BE2C (cell line): ENCODE results near the gene MAEA. TPM values are rescaled to one million over a fixed set of nuclear protein-coding genes. Genes with fewer than 3 reads are reported as not detected.

ENCODE experiments used
- DNase-seq: peaks from one replicate; pipeline ENCODE4 v3.0.0-alpha.2; 2020
- H3K27me3 ChIP-seq: fragments of 250-450 bp; sonication (Bioruptor Pico); 2 replicates; pipeline ENCODE4 v1.5.1; 2020; ENCODE audit warnings: mild to moderate bottlenecking
- H3K36me3 ChIP-seq: fragments of 250-450 bp; sonication (Bioruptor Pico); 2 replicates; pipeline ENCODE4 v1.5.1; 2020; ENCODE audit warnings: mild to moderate bottlenecking
- H3K4me1 ChIP-seq: fragments of 250-450 bp; sonication (Bioruptor Pico); 2 replicates; pipeline ENCODE4 v1.5.1; 2020
- H3K4me3 ChIP-seq: 2 replicates; pipeline ENCODE4 v1.5.1; 2011; ENCODE audit warnings: low read depth, low read length
- H3K9me3 ChIP-seq: fragments of 250-450 bp; sonication (Bioruptor Pico); 2 replicates; pipeline ENCODE4 v1.5.1; 2020
- polyA plus RNA-seq: library from polyadenylated mRNA; unstranded; fragments of >200 nt; gene quantifications from one replicate; pipeline ENCODE4 v1.2.1, GENCODE V29; 2012; ENCODE audit warnings: low read depth, missing spikeins; ENCODE audit not compliant: insufficient read length, insufficient read depth
- TF ChIP-seq, protein P1 (sequence below): IDR thresholded peaks from 2 replicates; pipeline ENCODE4 v1.5.1; 2012; ENCODE audit warnings: mild to moderate bottlenecking, low read depth, low read length

Gene MAEA
- polyA plus RNA-seq = 247 TPM

DNA sequence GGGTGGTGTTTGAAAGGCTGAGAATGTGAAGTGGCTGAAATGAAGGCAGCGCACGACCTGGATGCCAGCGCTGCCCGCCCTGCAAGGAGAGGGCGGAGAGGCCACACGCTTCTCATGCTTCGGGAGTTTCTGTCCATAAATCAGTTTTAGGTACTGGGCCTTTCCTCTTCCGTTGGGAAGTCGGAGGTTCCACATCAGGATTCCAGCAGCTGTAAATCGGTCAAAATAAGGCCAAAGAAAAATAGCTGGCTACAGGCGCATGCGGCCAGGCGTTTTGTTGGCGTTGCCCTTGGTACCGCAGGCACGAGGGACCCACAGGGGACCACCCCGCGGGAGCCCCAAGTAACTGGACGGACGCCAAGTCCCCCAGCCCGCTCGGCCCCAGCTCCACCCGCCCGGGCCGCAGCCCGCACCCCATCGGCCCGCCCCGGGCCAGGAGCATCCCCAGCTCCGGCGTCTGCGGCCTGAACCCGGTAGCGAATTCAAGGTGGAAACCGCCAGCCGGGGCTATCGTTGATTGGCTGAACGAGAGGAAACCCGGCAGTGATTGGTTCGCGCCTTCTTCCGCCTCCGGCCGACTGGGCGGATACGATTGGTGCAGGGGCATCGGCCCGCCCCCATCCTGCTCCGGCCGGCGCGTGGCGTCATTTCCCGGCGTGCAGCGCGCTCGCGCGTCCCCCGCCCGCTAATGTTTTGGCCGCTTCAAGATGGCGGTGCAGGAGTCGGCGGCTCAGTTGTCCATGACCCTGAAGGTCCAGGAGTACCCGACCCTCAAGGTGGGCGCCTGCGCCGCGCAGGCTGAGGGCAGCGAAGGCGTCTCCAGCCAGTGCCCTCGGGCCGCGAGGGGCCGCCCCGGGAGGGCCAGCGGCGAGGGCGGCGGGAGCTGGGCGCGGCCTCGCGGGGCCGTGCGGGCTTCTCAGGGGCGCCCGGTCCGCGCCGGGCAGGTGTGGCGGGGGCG lies at the start of gene MAEA:
TSS of gene MAEA (plus strand) at position 685 of the 958 bp plus-strand sequence. CDS start at position 708, 23 bp downstream.
- DNase-seq = peak; percentile 97
- H3K4me1 ChIP-seq = no peaks in the 10 kb centered on the region; the same call in 1 of the 2 replicates

DNA sequence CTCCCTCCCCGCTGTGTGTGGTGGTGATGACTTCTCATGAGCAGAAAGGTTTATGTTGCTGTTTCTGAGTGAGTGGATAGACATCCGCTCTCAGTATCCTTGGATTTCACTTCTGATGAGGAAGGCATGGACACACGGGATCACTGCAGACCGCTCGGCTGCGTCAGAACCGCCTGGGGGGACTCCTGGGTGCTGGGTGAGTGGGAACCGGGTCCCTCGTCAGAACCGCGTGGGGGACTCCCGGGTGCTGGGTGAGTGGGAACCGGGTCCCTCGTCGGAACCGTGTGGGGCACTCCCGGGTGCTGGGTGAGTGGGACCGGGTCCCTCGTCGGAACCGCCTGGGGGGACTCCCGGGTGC lies 49.8 kb upstream of the MAEA start:
- no peak overlapping the region for H3K4me3 ChIP-seq
- H3K4me1 ChIP-seq = no peaks in the 10 kb centered on the region
- H3K9me3 ChIP-seq = no peaks in the 10 kb centered on the region
- no peaks in the 10 kb centered on the region for H3K27me3 ChIP-seq
- peaks cover 40% of the 10 kb centered on the region for H3K36me3 ChIP-seq
- TF ChIP-seq, protein P1, sequence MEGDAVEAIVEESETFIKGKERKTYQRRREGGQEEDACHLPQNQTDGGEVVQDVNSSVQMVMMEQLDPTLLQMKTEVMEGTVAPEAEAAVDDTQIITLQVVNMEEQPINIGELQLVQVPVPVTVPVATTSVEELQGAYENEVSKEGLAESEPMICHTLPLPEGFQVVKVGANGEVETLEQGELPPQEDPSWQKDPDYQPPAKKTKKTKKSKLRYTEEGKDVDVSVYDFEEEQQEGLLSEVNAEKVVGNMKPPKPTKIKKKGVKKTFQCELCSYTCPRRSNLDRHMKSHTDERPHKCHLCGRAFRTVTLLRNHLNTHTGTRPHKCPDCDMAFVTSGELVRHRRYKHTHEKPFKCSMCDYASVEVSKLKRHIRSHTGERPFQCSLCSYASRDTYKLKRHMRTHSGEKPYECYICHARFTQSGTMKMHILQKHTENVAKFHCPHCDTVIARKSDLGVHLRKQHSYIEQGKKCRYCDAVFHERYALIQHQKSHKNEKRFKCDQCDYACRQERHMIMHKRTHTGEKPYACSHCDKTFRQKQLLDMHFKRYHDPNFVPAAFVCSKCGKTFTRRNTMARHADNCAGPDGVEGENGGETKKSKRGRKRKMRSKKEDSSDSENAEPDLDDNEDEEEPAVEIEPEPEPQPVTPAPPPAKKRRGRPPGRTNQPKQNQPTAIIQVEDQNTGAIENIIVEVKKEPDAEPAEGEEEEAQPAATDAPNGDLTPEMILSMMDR = no peak
- no peak for DNase-seq

More for the DNA sequence above, at the start of gene MAEA:
- TF ChIP-seq, protein P1 = no peak
- Histone ChIP-seq H3K4me3 (peak within 1 kb of the TSS; percentile 95), H3K27me3 (no peaks in the 10 kb centered on the region), H3K9me3 (no peaks in the 10 kb centered on the region), H3K36me3 (no peaks in the 10 kb centered on the region; the same call in none of the 2 replicates)

DNA sequence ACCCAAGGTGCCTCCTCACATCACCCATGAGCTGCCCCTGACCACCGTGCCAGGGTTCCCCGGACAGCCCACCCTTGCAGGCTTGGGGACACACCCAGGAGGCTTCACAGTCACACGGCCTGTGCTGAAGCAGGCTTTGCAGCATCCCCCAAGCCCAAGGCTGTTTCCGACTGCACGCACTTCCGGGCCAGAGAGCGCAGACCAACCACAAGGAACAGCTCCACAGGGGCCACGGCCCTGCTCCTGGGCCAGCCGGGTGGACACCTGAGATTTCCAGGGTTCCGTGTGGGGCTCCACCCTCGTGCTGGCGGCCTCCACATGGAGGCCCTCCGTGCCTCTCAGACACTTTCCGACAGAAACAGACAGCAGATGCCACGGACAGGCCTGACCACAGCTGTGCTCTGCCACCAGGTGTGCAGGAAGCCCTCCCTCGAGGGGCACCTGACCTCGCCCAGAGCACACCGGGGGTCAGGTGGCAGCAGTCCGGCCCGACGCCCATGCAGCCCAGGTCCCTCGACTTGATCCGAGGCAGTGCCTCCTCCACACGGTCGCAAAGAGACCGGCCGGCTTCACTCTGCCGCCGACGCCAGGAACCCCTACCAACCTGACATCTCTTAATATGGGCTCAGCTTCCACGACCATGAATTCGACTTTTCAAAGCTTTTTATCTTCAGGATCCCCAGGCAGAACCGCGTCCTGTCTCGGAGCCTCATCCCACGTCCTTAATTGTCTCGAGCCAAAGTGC lies 48.8 kb upstream of the MAEA start:
- peak; percentile 3 for DNase-seq
- Histone ChIP-seq H3K27me3 (no peaks in the 10 kb centered on the region), H3K9me3 (no peaks in the 10 kb centered on the region), H3K4me3 (no peak overlapping the region), H3K36me3 (peaks cover 30% of the 10 kb centered on the region), H3K4me1 (no peaks in the 10 kb centered on the region)
- TF ChIP-seq, protein P1 = no peak

DNA sequence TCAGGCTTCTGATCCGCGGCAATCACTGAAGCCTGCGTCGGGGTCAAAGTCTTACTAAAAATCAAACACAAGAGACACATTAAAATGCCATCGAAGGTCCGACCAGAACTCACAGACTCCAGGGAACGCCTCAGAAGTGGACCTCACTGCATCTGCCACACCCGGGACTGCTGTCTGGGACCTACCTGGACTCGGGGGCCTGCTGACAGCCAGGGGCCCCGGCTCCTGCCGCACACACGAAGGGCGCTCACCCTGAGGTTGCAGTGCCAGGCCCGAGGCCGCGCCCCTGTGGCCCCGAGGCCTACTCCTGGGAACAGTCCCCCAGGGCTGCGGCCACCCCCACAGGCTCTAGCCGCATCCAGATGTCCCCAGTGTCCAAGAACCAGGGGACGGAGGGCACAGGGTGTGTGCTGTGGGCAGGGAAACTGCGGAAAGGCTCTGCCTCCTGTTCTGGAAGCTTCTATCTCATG lies 48.2 kb upstream of the MAEA start:
- DNase-seq = peak; percentile 4
- Histone ChIP-seq H3K27me3 (no peaks in the 10 kb centered on the region), H3K4me1 (no peaks in the 10 kb centered on the region), H3K9me3 (no peaks in the 10 kb centered on the region), H3K4me3 (no peak overlapping the region), H3K36me3 (peaks cover 27% of the 10 kb centered on the region)
- TF ChIP-seq, protein P1 = no peak

DNA sequence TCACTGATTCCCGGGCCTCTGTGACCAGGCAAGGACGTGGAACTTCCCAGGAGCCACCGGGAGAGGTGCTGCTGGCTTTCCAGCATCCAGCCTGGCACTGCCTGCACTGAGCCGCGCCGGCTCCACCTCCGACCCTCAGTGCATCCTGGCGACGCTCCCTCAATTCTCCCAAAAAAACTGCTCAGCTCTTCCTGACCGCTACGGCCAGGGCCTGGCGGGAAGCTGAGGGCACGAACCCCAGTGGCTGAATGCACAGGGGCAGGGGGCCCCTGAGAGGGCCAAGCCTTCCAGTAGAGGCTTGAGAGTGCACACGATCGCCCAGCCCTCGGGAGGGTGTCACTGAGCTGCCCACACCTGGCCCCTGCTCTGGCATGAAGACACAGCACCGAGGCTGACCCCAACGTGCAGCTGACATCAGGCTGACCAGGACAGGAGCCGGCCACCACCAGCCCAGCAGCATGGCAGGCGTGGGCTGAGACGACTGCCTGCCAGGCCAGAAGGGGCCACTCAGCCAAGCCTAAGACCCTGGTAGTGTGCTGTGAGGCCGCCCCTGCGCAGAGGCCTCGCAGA lies 47.7 kb upstream of the MAEA start:
- TF ChIP-seq, protein P1 = no peak
- H3K9me3 ChIP-seq = no peaks in the 10 kb centered on the region
- DNase-seq = peak; percentile 4
- peaks cover 27% of the 10 kb centered on the region for H3K36me3 ChIP-seq
- H3K4me1 ChIP-seq = 0 out of 2 replicates have a peak, but pooled peaks cover 3% of the 10 kb centered on the region
- no peaks in the 10 kb centered on the region for H3K27me3 ChIP-seq
- H3K4me3 ChIP-seq = no peak overlapping the region
